ENCODE measurements around the gene NAALADL1.

GRCh38 chr11:65083834-65084597 is 25.7 kb upstream of the NAALADL1 start, which contains the start of the genes CDCA5 and ZFPL1:
- peak; percentile 93 for TF ChIP-seq POLR2A (IDR thresholded peaks at IDR 0.05; ENCODE audit: low read length)
- no peak for TF ChIP-seq GATA1 (IDR thresholded peaks at IDR 0.05; ENCODE audit: low read depth, low read length)

Data from erythroblast (primary cell).